Measurements from ENCODE around the gene HTRA1. TPM values are rescaled to one million over a fixed set of nuclear protein-coding genes. Genes with fewer than 3 reads are reported as not detected.

Gene HTRA1
- total RNA-seq, 1 experiment from 2014 or later: 18.6 TPM

- ChIA-PET POLR2A (ENCODE audit: unreplicated experiment) (no interaction called here), CTCF (interaction anchor here (0.6 kb wide), 1 partner anchor 189 kb away, joined by 4 read pairs; no protein-coding TSS in a partner anchor)
- Histone ChIP-seq H3K4me3 (ENCODE audit: low read length) (no peak overlapping the region), H3K9ac (ENCODE audit: low read length) (no peak overlapping the region), H3K4me1 (ENCODE audit: insufficient read depth, low read length) (no peaks in the 10 kb centered on the region), H3K9me2 (replicated peaks; ENCODE audit: low read length) (no peaks in the 10 kb centered on the region), H3K4me2 (ENCODE audit: low read length) (no peak overlapping the region), H3K79me2 (ENCODE audit: low read length) (no peaks in the 10 kb centered on the region), H3K27ac (ENCODE audit: low read length) (no peak overlapping the region), H2AFZ (ENCODE audit: low read length) (no peak overlapping the region), H4K20me1 (ENCODE audit: low read length) (no peaks in the 10 kb centered on the region), H3K9me3 (ENCODE audit: low read length) (no peaks in the 10 kb centered on the region), H3K36me3 (ENCODE audit: low read depth, low read length) (no peaks in the 10 kb centered on the region), H3K27me3 (ENCODE audit: low read length) (no peaks in the 10 kb centered on the region), H3F3A (ENCODE audit: low read length, unreplicated experiment) (no peaks in the 10 kb centered on the region)
- no peak for DNase-seq
- BruUV-seq (replicated peaks): no TSS peak
- intact Hi-C loops (cut with micrococcal nuclease): no loop called here
- ATAC-seq: no peak
- no peak for TF ChIP-seq EZH2phosphoT487 (IDR thresholded peaks at IDR 0.05; ENCODE audit: borderline replicate concordance, low read length)
- TF ChIP-seq EZH2 (IDR thresholded peaks at IDR 0.05; ENCODE audit: low read length, unreplicated experiment): no peak
Observed at GRCh38 chr10:122515022-122515424, 53.7 kb downstream of the HTRA1 start.

- H3K27me3 ChIP-seq (ENCODE audit: low read length): no peaks in the 10 kb centered on the region
- TF ChIP-seq, protein P1, sequence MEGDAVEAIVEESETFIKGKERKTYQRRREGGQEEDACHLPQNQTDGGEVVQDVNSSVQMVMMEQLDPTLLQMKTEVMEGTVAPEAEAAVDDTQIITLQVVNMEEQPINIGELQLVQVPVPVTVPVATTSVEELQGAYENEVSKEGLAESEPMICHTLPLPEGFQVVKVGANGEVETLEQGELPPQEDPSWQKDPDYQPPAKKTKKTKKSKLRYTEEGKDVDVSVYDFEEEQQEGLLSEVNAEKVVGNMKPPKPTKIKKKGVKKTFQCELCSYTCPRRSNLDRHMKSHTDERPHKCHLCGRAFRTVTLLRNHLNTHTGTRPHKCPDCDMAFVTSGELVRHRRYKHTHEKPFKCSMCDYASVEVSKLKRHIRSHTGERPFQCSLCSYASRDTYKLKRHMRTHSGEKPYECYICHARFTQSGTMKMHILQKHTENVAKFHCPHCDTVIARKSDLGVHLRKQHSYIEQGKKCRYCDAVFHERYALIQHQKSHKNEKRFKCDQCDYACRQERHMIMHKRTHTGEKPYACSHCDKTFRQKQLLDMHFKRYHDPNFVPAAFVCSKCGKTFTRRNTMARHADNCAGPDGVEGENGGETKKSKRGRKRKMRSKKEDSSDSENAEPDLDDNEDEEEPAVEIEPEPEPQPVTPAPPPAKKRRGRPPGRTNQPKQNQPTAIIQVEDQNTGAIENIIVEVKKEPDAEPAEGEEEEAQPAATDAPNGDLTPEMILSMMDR (conservative IDR thresholded peaks at IDR 0.05; ENCODE audit: low read depth, low read length): no peak
- TF ChIP-seq EZH2 (IDR thresholded peaks at IDR 0.05; ENCODE audit: low read length, unreplicated experiment) (no peak), EZH2phosphoT487 (IDR thresholded peaks at IDR 0.05; ENCODE audit: borderline replicate concordance, low read length) (no peak)
- no peak for DNase-seq
- H3K4me2 ChIP-seq (ENCODE audit: low read length): no peak overlapping the region
- no peak overlapping the region for H3K9ac ChIP-seq (ENCODE audit: low read length)
- no peaks in the 10 kb centered on the region for H3K36me3 ChIP-seq (ENCODE audit: low read depth, low read length)
- H3F3A ChIP-seq (ENCODE audit: low read length, unreplicated experiment): no peaks in the 10 kb centered on the region
- H3K79me2 ChIP-seq (ENCODE audit: low read length): no peaks in the 10 kb centered on the region
- CTCF ChIA-PET: no interaction called here
- POLR2A ChIA-PET (ENCODE audit: unreplicated experiment): no interaction called here
- no peaks in the 10 kb centered on the region for H4K20me1 ChIP-seq (ENCODE audit: low read length)
- H3K27ac ChIP-seq (ENCODE audit: low read length): no peak overlapping the region
- no TSS peak for BruUV-seq (replicated peaks)
- H2AFZ ChIP-seq (ENCODE audit: low read length): no peak overlapping the region
- intact Hi-C loops (cut with micrococcal nuclease): no loop called here
- H3K4me1 ChIP-seq (ENCODE audit: insufficient read depth, low read length): no peaks in the 10 kb centered on the region
- no peak overlapping the region for H3K4me3 ChIP-seq (ENCODE audit: low read length)
- ATAC-seq: peak; percentile 40; the same call in 1 of the 2 replicates
- no peaks in the 10 kb centered on the region for H3K9me2 ChIP-seq (replicated peaks; ENCODE audit: low read length)
- no peaks in the 10 kb centered on the region for H3K9me3 ChIP-seq (ENCODE audit: low read length)
Observed at GRCh38 chr10:122515588-122516231, 54.4 kb downstream of the HTRA1 start.

DNA sequence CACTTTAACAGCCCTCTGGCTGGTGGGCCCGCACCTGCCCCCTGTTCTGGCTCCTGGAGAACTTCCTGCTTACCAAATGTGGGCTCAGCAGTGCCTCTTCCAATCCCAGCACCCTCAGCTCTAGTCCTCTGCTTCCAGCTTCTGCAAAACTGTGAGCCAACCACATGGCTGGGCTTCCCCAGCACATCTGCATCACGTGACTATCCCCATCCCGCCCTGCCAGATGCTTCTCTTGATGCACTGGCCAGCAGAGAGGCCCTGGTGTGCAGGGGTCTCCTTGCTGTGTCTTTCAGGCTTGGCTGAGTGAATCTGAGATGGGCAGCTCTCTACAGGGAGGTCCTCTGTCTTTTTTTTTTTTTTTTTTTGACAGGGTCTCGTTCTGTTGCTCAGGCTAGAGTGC, 55.4 kb downstream of the HTRA1 start:
- POLR2A ChIA-PET (ENCODE audit: unreplicated experiment): no interaction called here
- no peaks in the 10 kb centered on the region for H3K27me3 ChIP-seq (ENCODE audit: low read length)
- H3K4me2 ChIP-seq (ENCODE audit: low read length): no peak overlapping the region
- no peak for TF ChIP-seq EZH2 (IDR thresholded peaks at IDR 0.05; ENCODE audit: low read length, unreplicated experiment)
- TF ChIP-seq, protein P1 (conservative IDR thresholded peaks at IDR 0.05; ENCODE audit: low read depth, low read length): no peak
- TF ChIP-seq EZH2phosphoT487 (IDR thresholded peaks at IDR 0.05; ENCODE audit: borderline replicate concordance, low read length): no peak
- H3K36me3 ChIP-seq (ENCODE audit: low read depth, low read length): no peaks in the 10 kb centered on the region
- no TSS peak for BruUV-seq (replicated peaks)
- H3K4me1 ChIP-seq (ENCODE audit: insufficient read depth, low read length): no peaks in the 10 kb centered on the region
- no peak overlapping the region for H3K4me3 ChIP-seq (ENCODE audit: low read length)
- ATAC-seq: no peak
- no peaks in the 10 kb centered on the region for H3K9me3 ChIP-seq (ENCODE audit: low read length)
- intact Hi-C loops (cut with micrococcal nuclease): no loop called here
- H4K20me1 ChIP-seq (ENCODE audit: low read length): no peaks in the 10 kb centered on the region
- no peak overlapping the region for H2AFZ ChIP-seq (ENCODE audit: low read length)
- CTCF ChIA-PET: no interaction called here
- no peaks in the 10 kb centered on the region for H3K9me2 ChIP-seq (replicated peaks; ENCODE audit: low read length)
- H3K27ac ChIP-seq (ENCODE audit: low read length): no peak overlapping the region
- no peaks in the 10 kb centered on the region for H3K79me2 ChIP-seq (ENCODE audit: low read length)
- no peak overlapping the region for H3K9ac ChIP-seq (ENCODE audit: low read length)
- no peaks in the 10 kb centered on the region for H3F3A ChIP-seq (ENCODE audit: low read length, unreplicated experiment)
- no peak for DNase-seq
